ENCODE results near the gene TBATA. TPM values are rescaled to one million over a fixed set of nuclear protein-coding genes. Genes with fewer than 3 reads are reported as not detected.

Gene TBATA
- total and polyA plus RNA-seq, 4 donors: not detected

GRCh38 chr10:70732569-70732968, 52.6 kb downstream of the TBATA start:
- Histone ChIP-seq H3K4me1 (ENCODE audit: control insufficient read depth in 4 of 4, insufficient read depth in 4 of 4, low read length in 3 of 4) (no peaks in the 10 kb centered on the region), H3K27ac (ENCODE audit: low read depth in 1 of 2, low read length in 2 of 2) (no peak overlapping the region), H3K36me3 (ENCODE audit: control insufficient read depth in 4 of 4, insufficient read depth in 3 of 4, low read depth in 1 of 4, low read length in 3 of 4) (no peaks in the 10 kb centered on the region), H3K4me3 (ENCODE audit: low read depth in 1 of 3, low read length in 3 of 3) (no peak overlapping the region), H3K9me3 (ENCODE audit: control insufficient read depth in 4 of 4, low read length in 3 of 4) (no peaks in the 10 kb centered on the region), H3K9ac (ENCODE audit: low read depth in 1 of 2, low read length in 2 of 2) (no peak overlapping the region), H3K27me3 (ENCODE audit: control insufficient read depth in 4 of 4, insufficient read depth in 4 of 4, low read length in 3 of 4) (no peaks in the 10 kb centered on the region)
- TF ChIP-seq RAD21 (IDR thresholded peaks at IDR 0.05): no peak
- no peak for TF ChIP-seq HNF4G (IDR thresholded peaks at IDR 0.05)
- TF ChIP-seq TAF1 (conservative IDR thresholded peaks at IDR 0.05): no peak
- TF ChIP-seq HNF4A (conservative IDR thresholded peaks at IDR 0.05): no peak
- WGBS: 94% methylated on average over 4 of the region's 4 CpGs
- DNase-seq (ENCODE audit: low spot score): no peak

- Histone ChIP-seq H3K4me1 (ENCODE audit: control insufficient read depth in 4 of 4, insufficient read depth in 4 of 4, low read length in 3 of 4) (no peaks in the 10 kb centered on the region), H3K9ac (ENCODE audit: low read depth in 1 of 2, low read length in 2 of 2) (no peak overlapping the region), H3K9me3 (ENCODE audit: control insufficient read depth in 4 of 4, low read length in 3 of 4) (no peaks in the 10 kb centered on the region), H3K27ac (ENCODE audit: low read depth in 1 of 2, low read length in 2 of 2) (no peak overlapping the region), H3K27me3 (ENCODE audit: control insufficient read depth in 4 of 4, insufficient read depth in 4 of 4, low read length in 3 of 4) (no peaks in the 10 kb centered on the region), H3K4me3 (ENCODE audit: low read depth in 1 of 3, low read length in 3 of 3) (no peak overlapping the region), H3K36me3 (ENCODE audit: control insufficient read depth in 4 of 4, insufficient read depth in 3 of 4, low read depth in 1 of 4, low read length in 3 of 4) (no peaks in the 10 kb centered on the region)
- TF ChIP-seq JUND (IDR thresholded peaks at IDR 0.05): no peak
- TF ChIP-seq RAD21 (IDR thresholded peaks at IDR 0.05): no peak
- no peak for TF ChIP-seq EGR1 (IDR thresholded peaks at IDR 0.05; ENCODE audit: low read depth in 2 of 2)
- no peak for TF ChIP-seq SP1 (IDR thresholded peaks at IDR 0.05)
- no peak for TF ChIP-seq CTCF (IDR thresholded peaks at IDR 0.05; ENCODE audit: low read depth, low read length, missing input control)
- no peak for TF ChIP-seq FOXA1 (IDR thresholded peaks at IDR 0.05)
- TF ChIP-seq FOXA2 (IDR thresholded peaks at IDR 0.05): no peak
- no peak for TF ChIP-seq RXRA (IDR thresholded peaks at IDR 0.05)
- no peak for TF ChIP-seq HNF4A (conservative IDR thresholded peaks at IDR 0.05)
- no peak for TF ChIP-seq REST (IDR thresholded peaks at IDR 0.05)
- TF ChIP-seq MAX (IDR thresholded peaks at IDR 0.05): no peak
- TF ChIP-seq YY1 (IDR thresholded peaks at IDR 0.05): no peak
- no peak for TF ChIP-seq GABPA (IDR thresholded peaks at IDR 0.05 in 1 of 2, conservative IDR thresholded peaks at IDR 0.05 in 1 of 2)
- no peak for TF ChIP-seq ZBTB33 (IDR thresholded peaks at IDR 0.05)
- no peak for TF ChIP-seq ATF3 (IDR thresholded peaks at IDR 0.05)
- no peak for TF ChIP-seq HNF4G (IDR thresholded peaks at IDR 0.05)
- no peak for DNase-seq (ENCODE audit: low spot score)
- WGBS: 86% methylated on average over 2 of the region's 2 CpGs
Measured at GRCh38 chr10:70730955-70731354, 54.2 kb downstream of the TBATA start.

Data from liver (tissue), 9 donors.